ENCODE measurements around the gene TKT. TPM values are rescaled to one million over a fixed set of nuclear protein-coding genes. Genes with fewer than 3 reads are reported as not detected.

Gene TKT
- total RNA-seq, 6 experiments from 2014 or later: 335 to 562 (median 471) TPM

DNA sequence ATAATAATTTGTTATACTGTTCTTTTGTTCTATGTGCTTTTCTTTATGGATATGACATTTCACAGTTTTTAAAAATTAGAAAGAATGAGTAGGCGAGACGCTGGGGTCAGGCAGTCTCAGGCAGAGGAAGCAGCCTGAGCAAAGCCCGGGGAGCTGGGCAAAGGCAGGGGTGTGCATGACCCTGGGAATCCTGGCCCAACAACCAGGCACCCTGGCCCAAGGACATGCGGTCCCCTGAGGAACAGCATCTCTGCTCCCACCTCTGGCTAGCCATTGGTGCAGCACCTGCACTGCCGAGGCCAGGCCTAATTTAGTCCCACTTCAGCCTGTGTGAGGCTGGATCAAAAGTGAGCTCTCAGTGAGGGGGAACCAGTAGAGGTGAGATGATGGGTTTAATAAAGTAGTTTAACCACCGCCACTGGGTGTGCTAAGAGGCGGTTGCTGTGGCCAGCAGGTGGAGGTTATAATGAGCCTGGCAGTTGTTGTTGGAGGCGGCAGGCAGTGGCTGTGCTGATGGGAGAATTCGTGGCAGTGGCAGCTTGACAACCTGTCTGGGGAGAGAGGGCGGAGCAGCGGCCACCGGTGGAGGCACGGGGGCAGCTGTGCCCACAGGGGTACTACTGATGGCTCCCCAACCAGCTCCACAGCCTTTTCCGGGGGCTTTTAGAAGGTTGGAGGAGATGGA lies 53.3 kb downstream of the TKT start:
- no peak overlapping the region for H3K4me3 Mint-ChIP-seq
- no peaks in the 10 kb centered on the region; the same call in 1 of the 2 replicates for H3K36me3 Mint-ChIP-seq (ENCODE audit: low read depth)
- DNase-seq: no peak
- H3K27ac Mint-ChIP-seq: no peak overlapping the region
- H3K4me1 Mint-ChIP-seq (ENCODE audit: low read depth): no peaks in the 10 kb centered on the region
- H3K27me3 Mint-ChIP-seq (ENCODE audit: insufficient read depth): no peaks in the 10 kb centered on the region; the same call in 1 of the 2 replicates
- H3K9me3 Mint-ChIP-seq: peaks cover 7% of the 10 kb centered on the region; the same call in 1 of the 2 replicates
- TF ChIP-seq, protein P1, sequence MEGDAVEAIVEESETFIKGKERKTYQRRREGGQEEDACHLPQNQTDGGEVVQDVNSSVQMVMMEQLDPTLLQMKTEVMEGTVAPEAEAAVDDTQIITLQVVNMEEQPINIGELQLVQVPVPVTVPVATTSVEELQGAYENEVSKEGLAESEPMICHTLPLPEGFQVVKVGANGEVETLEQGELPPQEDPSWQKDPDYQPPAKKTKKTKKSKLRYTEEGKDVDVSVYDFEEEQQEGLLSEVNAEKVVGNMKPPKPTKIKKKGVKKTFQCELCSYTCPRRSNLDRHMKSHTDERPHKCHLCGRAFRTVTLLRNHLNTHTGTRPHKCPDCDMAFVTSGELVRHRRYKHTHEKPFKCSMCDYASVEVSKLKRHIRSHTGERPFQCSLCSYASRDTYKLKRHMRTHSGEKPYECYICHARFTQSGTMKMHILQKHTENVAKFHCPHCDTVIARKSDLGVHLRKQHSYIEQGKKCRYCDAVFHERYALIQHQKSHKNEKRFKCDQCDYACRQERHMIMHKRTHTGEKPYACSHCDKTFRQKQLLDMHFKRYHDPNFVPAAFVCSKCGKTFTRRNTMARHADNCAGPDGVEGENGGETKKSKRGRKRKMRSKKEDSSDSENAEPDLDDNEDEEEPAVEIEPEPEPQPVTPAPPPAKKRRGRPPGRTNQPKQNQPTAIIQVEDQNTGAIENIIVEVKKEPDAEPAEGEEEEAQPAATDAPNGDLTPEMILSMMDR (IDR thresholded peaks at IDR 0.05): no peak

DNA sequence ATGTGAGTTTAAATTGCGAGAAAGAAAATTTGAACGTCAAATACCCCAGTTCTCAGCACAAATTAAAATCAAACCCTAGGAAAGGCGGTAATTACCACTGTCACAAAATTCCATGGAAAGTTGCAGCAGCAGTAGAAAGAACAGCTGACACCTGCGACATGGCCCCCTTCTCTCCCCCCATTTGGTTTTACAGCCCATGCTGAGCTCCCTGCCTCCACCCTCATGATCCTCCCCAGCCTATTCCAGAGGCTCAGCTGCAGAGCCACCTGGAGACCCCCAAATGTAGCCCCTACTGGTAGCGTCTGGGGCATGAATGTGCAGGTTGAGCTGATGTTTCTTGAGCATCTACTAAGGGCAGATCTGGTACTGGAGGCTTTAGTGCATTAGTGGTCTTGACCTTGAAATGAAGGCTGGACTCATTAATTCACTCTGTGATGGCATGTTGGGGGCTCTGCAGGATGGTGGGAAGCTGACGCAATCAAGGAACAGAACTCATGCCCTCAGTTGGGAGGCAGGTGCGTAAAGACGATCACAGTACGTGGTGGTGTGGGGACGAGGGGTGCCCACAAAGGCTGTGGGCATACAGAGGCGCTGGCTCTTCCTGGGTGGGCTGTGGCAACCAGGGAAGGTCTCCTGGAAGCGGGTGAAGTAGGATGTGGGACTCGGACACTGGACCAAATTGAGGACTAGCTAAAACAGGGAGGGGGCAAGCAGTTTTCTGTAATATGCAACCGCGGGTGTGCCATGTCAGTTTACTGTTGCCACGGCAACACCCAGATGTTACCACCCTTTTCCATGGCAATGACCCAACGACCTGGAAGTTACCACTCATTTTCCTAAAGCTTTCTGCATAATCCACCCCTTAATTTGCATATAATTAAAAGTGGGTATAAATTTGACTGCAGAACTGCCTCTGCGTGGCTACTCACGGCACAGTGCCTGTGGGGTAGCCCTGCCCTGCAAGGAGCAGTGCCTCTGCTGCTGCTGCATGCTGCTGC lies 55.0 kb downstream of the TKT start:
- Mint-ChIP-seq H3K27ac (no peak overlapping the region), H3K9me3 (no peaks in the 10 kb centered on the region), H3K27me3 (ENCODE audit: insufficient read depth) (no peaks in the 10 kb centered on the region; the same call in none of the 2 replicates), H3K4me3 (no peak overlapping the region), H3K4me1 (ENCODE audit: low read depth) (no peaks in the 10 kb centered on the region), H3K36me3 (ENCODE audit: low read depth) (no peaks in the 10 kb centered on the region; the same call in 1 of the 2 replicates)
- no peak for DNase-seq
- TF ChIP-seq, protein P1 (IDR thresholded peaks at IDR 0.05): no peak

DNA sequence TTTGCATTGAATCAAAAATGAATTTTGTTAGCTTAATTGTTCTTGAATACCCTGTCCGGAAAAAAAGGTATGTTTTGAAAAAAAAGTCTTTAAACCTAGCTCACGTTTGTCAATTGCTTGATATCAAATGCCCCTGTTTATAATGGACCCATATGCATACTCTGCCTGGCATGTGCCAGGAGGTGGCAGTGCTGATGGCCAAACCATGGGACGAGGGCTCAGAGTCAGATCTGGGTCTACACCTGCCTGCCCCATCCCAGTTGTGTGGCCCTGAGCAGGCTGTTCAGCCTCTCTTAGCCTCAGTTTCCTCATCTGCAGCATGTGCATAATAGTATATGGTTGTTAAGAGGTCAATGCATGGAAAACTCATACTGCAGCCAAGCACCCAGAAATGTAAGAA lies 56.0 kb downstream of the TKT start:
- peaks cover 1% of the 10 kb centered on the region for H3K27me3 Mint-ChIP-seq (ENCODE audit: insufficient read depth)
- TF ChIP-seq, protein P1 (IDR thresholded peaks at IDR 0.05): peak; percentile 33
- no peaks in the 10 kb centered on the region for H3K9me3 Mint-ChIP-seq
- H3K4me1 Mint-ChIP-seq (ENCODE audit: low read depth): peaks cover 8% of the 10 kb centered on the region; the same call in 1 of the 2 replicates
- no peaks in the 10 kb centered on the region; the same call in 1 of the 2 replicates for H3K36me3 Mint-ChIP-seq (ENCODE audit: low read depth)
- DNase-seq: no peak
- H3K4me3 Mint-ChIP-seq: no peak overlapping the region
- H3K27ac Mint-ChIP-seq: no peak overlapping the region

DNA sequence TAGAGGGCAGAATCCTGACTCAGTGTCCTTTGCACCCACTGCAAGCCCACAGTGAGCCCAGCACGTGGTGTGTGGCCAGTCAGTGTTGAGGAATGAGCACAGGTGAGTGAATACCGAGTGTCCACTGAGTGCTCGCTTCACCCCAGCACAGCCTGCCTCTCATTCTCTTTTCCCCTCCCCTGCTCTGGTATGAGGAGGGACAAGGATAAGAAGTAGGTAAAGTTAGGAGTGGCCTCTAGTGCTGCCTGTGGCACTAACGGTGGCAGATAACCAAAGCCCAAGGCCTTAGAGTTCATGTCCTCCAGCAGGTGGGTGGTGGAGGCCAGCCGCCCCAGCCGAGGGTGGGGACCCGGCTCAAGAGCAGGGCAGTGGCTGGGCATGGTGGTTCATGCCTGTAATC lies 56.8 kb downstream of the TKT start:
- Mint-ChIP-seq H3K27me3 (ENCODE audit: insufficient read depth) (peaks cover 1% of the 10 kb centered on the region), H3K36me3 (ENCODE audit: low read depth) (no peaks in the 10 kb centered on the region; the same call in 1 of the 2 replicates), H3K4me1 (ENCODE audit: low read depth) (peaks cover 8% of the 10 kb centered on the region; the same call in 1 of the 2 replicates), H3K9me3 (no peaks in the 10 kb centered on the region), H3K27ac (no peak overlapping the region), H3K4me3 (no peak overlapping the region)
- DNase-seq: no peak
- TF ChIP-seq, protein P1 (IDR thresholded peaks at IDR 0.05): no peak; the same call in 1 of the 2 replicates

DNA sequence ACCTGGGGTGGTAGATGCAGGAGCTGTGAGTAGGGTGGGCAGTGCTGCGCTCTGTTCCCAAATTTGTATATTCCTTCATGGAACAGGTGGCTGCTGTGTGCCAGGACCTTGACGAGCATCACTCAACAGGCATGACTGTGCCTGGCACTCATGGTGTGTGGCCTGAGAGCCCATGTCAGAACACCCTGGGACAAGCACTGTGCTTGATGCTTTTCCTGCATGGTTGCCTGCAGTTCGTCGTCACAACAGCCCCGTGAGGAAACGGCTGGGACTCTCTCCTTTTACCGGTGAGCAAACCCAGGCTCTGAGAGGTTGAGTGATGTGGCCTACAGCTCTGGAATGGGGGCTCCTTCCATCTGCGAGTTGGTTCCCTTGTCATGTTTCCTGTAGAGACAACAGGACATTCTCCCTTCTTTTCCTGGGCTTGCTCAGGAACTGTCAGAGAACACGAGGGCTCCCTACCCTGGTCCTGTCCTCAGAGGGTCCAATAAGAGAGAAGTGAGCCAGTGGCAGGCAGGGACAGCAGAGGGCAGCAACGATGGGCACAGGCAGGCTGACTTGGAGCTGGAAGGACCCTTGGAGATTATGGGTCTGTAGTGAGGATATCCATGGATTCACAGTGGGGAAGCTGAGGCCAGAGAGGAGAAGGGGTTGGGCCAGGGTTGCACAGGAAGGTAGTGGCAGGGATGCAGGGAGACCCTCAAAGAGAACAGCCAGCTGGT lies 57.4 kb downstream of the TKT start:
- H3K4me3 Mint-ChIP-seq: no peak overlapping the region
- H3K9me3 Mint-ChIP-seq: no peaks in the 10 kb centered on the region
- H3K27ac Mint-ChIP-seq: no peak overlapping the region; the same call in 1 of the 2 replicates
- H3K36me3 Mint-ChIP-seq (ENCODE audit: low read depth): no peaks in the 10 kb centered on the region; the same call in 1 of the 2 replicates
- TF ChIP-seq, protein P1 (IDR thresholded peaks at IDR 0.05): peak; percentile 24; the same call in 1 of the 2 replicates
- no peak for DNase-seq
- peaks cover 14% of the 10 kb centered on the region; the same call in 1 of the 2 replicates for H3K4me1 Mint-ChIP-seq (ENCODE audit: low read depth)
- peaks cover 1% of the 10 kb centered on the region for H3K27me3 Mint-ChIP-seq (ENCODE audit: insufficient read depth)
